Measurements from ENCODE around the gene XPO6.

XPO6 gene

DNA sequence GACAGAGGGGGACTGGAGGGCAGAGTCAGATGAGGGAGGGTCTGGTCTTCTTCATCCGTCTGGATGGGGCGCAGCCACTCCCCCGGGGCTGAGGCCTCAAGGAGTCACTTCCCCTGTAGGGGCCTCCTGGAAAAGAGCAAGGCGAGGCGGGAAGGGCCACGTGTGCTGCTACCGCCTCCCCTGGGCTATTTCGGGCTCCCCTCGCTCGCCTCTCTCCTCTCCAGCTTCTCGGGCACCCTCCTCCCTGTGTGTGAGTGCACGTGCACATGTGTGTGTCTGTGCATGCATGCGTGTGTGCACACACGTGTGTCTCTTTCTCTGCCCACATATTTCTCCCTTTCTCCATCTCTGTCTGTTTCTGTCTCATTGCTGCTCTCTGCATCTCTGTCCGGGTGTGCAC, 158.3 kb downstream of the XPO6 start:
- TF ChIP-seq, protein P1, sequence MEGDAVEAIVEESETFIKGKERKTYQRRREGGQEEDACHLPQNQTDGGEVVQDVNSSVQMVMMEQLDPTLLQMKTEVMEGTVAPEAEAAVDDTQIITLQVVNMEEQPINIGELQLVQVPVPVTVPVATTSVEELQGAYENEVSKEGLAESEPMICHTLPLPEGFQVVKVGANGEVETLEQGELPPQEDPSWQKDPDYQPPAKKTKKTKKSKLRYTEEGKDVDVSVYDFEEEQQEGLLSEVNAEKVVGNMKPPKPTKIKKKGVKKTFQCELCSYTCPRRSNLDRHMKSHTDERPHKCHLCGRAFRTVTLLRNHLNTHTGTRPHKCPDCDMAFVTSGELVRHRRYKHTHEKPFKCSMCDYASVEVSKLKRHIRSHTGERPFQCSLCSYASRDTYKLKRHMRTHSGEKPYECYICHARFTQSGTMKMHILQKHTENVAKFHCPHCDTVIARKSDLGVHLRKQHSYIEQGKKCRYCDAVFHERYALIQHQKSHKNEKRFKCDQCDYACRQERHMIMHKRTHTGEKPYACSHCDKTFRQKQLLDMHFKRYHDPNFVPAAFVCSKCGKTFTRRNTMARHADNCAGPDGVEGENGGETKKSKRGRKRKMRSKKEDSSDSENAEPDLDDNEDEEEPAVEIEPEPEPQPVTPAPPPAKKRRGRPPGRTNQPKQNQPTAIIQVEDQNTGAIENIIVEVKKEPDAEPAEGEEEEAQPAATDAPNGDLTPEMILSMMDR (IDR thresholded peaks at IDR 0.05; ENCODE audit: low read depth, low read length, missing control alignments): no peak
- H3K4me3 ChIP-seq (ENCODE audit: low read depth, low read length): no peak overlapping the region
- in situ Hi-C loops (cut with HindIII; ENCODE audit: low sequenced_read_pairs): no loop called here
- DNase-seq (ENCODE audit: low read depth): no peak

- TF ChIP-seq, protein P1 (IDR thresholded peaks at IDR 0.05; ENCODE audit: low read depth, low read length, missing control alignments): no peak
- in situ Hi-C loops (cut with HindIII; ENCODE audit: low sequenced_read_pairs): no loop called here
Measured at GRCh38 chr16:28052274-28053128, 159.3 kb downstream of the XPO6 start.

DNA sequence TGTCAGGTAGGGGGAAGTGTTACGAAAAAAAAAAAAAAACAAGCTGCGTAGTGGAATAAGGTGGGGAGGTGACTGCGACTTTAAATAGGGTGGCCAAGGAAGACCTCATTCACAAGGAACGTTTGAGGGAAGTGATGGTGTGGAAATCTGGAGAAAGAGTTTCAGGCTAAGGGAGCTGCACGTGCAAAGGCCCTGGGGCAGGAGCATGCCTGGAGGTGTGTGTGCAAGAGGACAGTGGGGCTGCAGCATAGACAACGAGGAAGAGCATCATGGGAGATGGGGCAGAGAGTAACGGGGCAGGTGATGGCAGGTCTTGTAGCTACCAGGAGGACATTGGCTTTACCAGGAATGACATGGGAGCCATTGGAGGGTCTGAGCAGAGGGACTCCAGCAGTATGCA, 160.3 kb downstream of the XPO6 start:
- in situ Hi-C loops (cut with HindIII; ENCODE audit: low sequenced_read_pairs): no loop called here
- TF ChIP-seq, protein P1 (IDR thresholded peaks at IDR 0.05; ENCODE audit: low read depth, low read length, missing control alignments): no peak
- DNase-seq (ENCODE audit: low read depth): no peak

More at GRCh38 chr16:28052274-28053128, 159.3 kb downstream of the XPO6 start:
- no peak for DNase-seq (ENCODE audit: low read depth)
- H3K4me3 ChIP-seq (ENCODE audit: low read depth, low read length): no peak overlapping the region

More for the DNA sequence above, 160.3 kb downstream of the XPO6 start:
- H3K4me3 ChIP-seq (ENCODE audit: low read depth, low read length): no peak overlapping the region

Data from astrocyte of the cerebellum (primary cell).